Glutamatergic neuron (in vitro differentiated cells): ENCODE results near the gene OTOA. TPM values are rescaled to one million over a fixed set of nuclear protein-coding genes. Genes with fewer than 3 reads are reported as not detected.

Experiments used
- DNase-seq: peaks from one replicate; pipeline ENCODE4 v3.0.0; 2022
- H3K27ac Mint-ChIP-seq: one replicate; pipeline ENCODE4 v1.8.0; 2020; ENCODE audit warnings: mild to moderate bottlenecking, mixed read lengths, inconsistent platforms; ENCODE audit not compliant: unreplicated experiment
- H3K27me3 Mint-ChIP-seq: one replicate; pipeline ENCODE4 v1.8.0; 2020; ENCODE audit warnings: mild to moderate bottlenecking, moderate library complexity, mixed read lengths, inconsistent platforms; ENCODE audit not compliant: unreplicated experiment
- H3K36me3 Mint-ChIP-seq: one replicate; pipeline ENCODE4 v1.8.0; 2020; ENCODE audit warnings: mild to moderate bottlenecking, mixed read lengths, inconsistent platforms; ENCODE audit not compliant: unreplicated experiment
- H3K4me1 Mint-ChIP-seq: one replicate; pipeline ENCODE4 v1.8.0; 2020; ENCODE audit warnings: mild to moderate bottlenecking, low read depth, mixed read lengths, inconsistent platforms; ENCODE audit not compliant: unreplicated experiment
- H3K4me3 Mint-ChIP-seq: one replicate; pipeline ENCODE4 v1.8.0; 2020; ENCODE audit warnings: mild to moderate bottlenecking, mixed read lengths, inconsistent platforms; ENCODE audit not compliant: unreplicated experiment
- H3K9me3 Mint-ChIP-seq: one replicate; pipeline ENCODE4 v1.8.0; 2020; ENCODE audit warnings: mild to moderate bottlenecking, moderate library complexity, mixed read lengths, inconsistent platforms; ENCODE audit not compliant: unreplicated experiment
- CTCF ChIP-seq: fragments of 200-600 bp; sonication (generic); IDR thresholded peaks from one replicate; pipeline ENCODE4 v1.5.0; 2021; ENCODE audit not compliant: partially characterized antibody, unreplicated experiment
- total RNA-seq: library from RNA; stranded (reverse); fragmentation: NEBNext Ultra II Directional; extraction: Animal tissue kit (Norgen Biotek cat#: 25700); gene quantifications from one replicate; pipeline ENCODE4 v1.2.1, GENCODE V29; 2021; ENCODE audit not compliant: unreplicated experiment

The OTOA gene
- total RNA-seq, 1 donor from 2014 or later, result not detected

- Mint-ChIP-seq H3K4me3 (no peak overlapping the region), H3K36me3 (no peaks in the 10 kb centered on the region), H3K9me3 (peaks cover 1% of the 10 kb centered on the region), H3K4me1 (no peaks in the 10 kb centered on the region), H3K27ac (no peak overlapping the region), H3K27me3 (peaks cover 4% of the 10 kb centered on the region)
- DNase-seq, result no peak
- no peak for TF ChIP-seq CTCF
These were observed 34.6 kb downstream of the OTOA start for GRCh38 chr16:21698169-21699032.

- no peak for DNase-seq
- no peak for TF ChIP-seq CTCF
- Mint-ChIP-seq H3K4me3 (no peak overlapping the region), H3K27me3 (peaks cover under 1% of the 10 kb centered on the region), H3K36me3 (no peaks in the 10 kb centered on the region), H3K9me3 (no peaks in the 10 kb centered on the region), H3K4me1 (no peaks in the 10 kb centered on the region), H3K27ac (no peak overlapping the region)
These were observed 37.5 kb downstream of the OTOA start for GRCh38 chr16:21701271-21701670.

GRCh38 chr16:21702276-21702675 lies 38.5 kb downstream of the OTOA start:
- Mint-ChIP-seq H3K4me1 (no peaks in the 10 kb centered on the region), H3K27ac (no peak overlapping the region), H3K9me3 (no peaks in the 10 kb centered on the region), H3K27me3 (no peaks in the 10 kb centered on the region), H3K4me3 (no peak overlapping the region), H3K36me3 (no peaks in the 10 kb centered on the region)
- no peak for TF ChIP-seq CTCF
- DNase-seq, result no peak

GRCh38 chr16:21703156-21703555 lies 39.4 kb downstream of the OTOA start:
- DNase-seq, result no peak
- Mint-ChIP-seq H3K27ac (no peak overlapping the region), H3K9me3 (no peaks in the 10 kb centered on the region), H3K27me3 (no peaks in the 10 kb centered on the region), H3K4me1 (no peaks in the 10 kb centered on the region), H3K4me3 (no peak overlapping the region), H3K36me3 (no peaks in the 10 kb centered on the region)
- TF ChIP-seq CTCF, result no peak

GRCh38 chr16:21703589-21704174 lies 39.9 kb downstream of the OTOA start:
- Mint-ChIP-seq H3K4me3 (no peak overlapping the region), H3K9me3 (no peaks in the 10 kb centered on the region), H3K4me1 (no peaks in the 10 kb centered on the region), H3K27me3 (no peaks in the 10 kb centered on the region), H3K36me3 (no peaks in the 10 kb centered on the region), H3K27ac (no peak overlapping the region)
- no peak for DNase-seq
- TF ChIP-seq CTCF, result no peak
